TTC549 (cell line): ENCODE data around the gene IFT122.
"Not testable (repeated sequence)": the region's sequence is repeated elsewhere in the genome, so short reads cannot be mapped to it uniquely, and the experiment has no call there.

Experiments used
- FAIRE-seq: peaks from 2 replicates; lab custom pipeline; 2012; peaks lifted over from hg19 to GRCh38; lab: Jason Lieb, UNC

Gene IFT122

GRCh38 chr3:129474984-129475804 is 35.2 kb downstream of the IFT122 start:
- no peak for FAIRE-seq

DNA sequence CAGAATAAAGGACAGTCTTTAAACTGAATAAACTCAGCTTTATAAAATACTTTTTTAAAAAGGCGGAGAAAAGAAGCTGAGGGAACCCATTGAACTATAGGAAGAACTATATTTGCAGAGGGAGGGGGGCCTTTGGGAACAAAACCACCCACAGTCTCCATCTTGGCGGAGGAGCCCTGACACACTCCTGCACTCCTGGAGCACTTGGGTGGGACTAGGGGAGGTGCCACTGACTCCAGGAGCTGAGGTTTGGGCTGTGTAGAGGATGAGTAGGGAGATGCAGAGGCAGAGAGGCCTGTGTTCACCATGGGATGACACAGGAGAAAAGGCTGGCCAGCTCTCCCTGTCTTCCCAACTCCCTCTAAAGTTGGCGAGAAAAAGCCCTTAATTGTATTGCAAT is 35.8 kb downstream of the IFT122 start:
- FAIRE-seq, result no peak

DNA sequence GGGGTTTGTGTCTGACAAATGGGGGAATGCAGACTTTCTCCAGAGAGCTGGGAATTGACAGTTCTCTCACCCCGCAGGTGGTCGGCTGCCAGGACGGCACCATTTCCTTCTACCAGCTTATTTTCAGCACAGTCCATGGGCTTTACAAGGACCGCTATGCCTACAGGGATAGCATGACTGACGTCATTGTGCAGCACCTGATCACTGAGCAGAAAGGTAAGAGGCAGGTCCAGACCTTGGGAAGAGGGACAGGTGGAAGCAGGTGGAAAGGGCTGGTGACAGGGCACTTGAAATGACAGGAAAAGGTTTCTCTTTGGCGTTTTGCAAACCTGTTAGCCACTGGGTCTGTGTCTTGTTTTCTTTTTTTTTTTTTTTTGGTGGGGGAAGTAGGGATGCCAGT is 36.6 kb downstream of the IFT122 start:
- FAIRE-seq, result no peak

DNA sequence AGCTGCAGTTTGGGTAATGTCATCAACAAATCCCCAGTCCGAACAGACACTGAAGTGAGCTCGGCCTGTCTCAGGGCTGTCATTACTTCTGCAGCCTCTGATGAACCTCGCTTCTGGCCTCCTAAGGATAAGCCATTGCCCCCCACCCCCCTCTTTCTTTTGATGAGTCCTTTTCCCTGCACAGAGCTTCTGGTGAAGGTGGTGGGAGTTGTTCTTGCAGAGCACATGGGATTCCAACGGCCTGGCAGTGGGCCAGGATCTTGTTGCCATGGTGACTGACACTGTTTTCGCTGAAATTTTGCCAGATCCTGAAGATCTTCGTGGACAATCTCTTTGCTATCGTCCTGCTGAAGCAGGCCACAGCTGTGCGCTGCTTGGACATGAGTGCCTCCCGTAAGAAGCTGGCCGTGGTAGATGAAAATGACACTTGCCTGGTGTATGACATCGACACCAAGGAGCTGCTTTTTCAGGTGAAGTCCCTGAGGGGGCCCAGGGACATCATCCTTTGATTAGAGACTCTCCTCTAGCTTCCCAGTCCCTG is 41.3 kb downstream of the IFT122 start:
- not testable (repeated sequence) for FAIRE-seq

GRCh38 chr3:129481766-129482332 is 41.8 kb downstream of the IFT122 start:
- FAIRE-seq, result no peak

- FAIRE-seq, result no peak
Observed at GRCh38 chr3:129482721-129483120, 42.7 kb downstream of the IFT122 start.

GRCh38 chr3:129483870-129484269 is 43.8 kb downstream of the IFT122 start:
- FAIRE-seq, result no peak

- FAIRE-seq, result not testable (repeated sequence)
Observed at GRCh38 chr3:129485146-129485545, 45.1 kb downstream of the IFT122 start.

GRCh38 chr3:129485721-129486663 is 46.0 kb downstream of the IFT122 start:
- no peak for FAIRE-seq

DNA sequence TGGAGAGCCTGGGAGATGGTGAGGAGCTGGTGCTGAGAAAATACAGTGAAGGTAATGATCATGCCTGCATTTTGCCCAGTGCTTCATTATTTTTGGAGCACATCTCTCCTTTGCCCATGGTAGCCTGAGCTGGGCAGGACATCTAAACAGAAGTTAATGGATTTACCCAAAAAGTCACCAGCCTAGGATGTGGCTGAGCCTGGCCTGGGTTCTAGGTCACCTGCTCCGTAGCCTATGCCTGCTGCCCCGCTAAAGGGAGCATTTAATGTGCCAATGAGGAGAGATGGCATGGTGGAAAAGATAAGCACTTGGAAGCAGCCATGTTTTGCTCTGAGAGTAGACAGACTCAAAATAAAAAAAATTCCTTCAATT is 46.6 kb downstream of the IFT122 start:
- FAIRE-seq, result no peak

- FAIRE-seq, result no peak
Observed at GRCh38 chr3:129487183-129487867, 47.3 kb downstream of the IFT122 start.

- FAIRE-seq, result not testable (repeated sequence)
Observed at GRCh38 chr3:129487868-129488335, 47.9 kb downstream of the IFT122 start.

DNA sequence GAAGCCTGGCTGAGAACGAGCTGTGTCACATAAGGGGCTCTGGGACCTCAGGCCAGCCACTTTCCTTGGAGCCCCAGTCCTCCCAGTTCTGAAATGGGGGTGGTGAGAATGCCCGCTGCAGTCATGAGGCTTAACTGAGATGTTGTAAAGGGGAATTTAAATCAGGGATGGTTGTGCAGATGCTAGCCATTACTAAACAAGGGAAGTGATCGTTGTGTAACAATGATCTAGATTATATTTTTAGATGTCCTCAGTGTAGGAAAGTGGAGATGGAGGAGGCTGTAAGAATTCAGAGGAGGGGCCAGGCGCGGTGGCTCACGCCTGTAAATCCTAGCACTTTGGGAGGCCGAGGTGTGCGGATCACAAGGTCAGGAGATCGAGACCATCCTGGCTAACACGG is 49.2 kb downstream of the IFT122 start:
- FAIRE-seq, result not testable (repeated sequence)

DNA sequence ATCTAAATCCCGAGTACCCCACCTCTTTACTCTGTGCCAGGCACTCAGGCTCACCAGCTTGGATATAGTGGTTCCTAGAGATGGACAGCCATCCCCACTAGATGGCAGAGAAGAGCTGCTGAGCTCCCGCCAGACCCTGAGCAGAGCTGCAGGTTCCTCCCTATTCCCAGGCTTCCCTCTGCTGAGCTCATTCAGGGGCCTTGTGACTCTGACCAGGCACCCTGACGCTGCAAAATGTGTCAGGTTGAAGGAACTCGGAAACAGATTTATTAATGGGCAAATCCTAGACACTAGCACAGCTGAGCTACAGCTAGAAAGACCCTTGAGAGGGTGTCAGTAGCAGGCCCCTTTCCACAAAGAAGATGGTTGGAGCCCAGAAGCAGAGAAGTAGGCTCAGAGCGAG is 50.2 kb downstream of the IFT122 start:
- no peak for FAIRE-seq

DNA sequence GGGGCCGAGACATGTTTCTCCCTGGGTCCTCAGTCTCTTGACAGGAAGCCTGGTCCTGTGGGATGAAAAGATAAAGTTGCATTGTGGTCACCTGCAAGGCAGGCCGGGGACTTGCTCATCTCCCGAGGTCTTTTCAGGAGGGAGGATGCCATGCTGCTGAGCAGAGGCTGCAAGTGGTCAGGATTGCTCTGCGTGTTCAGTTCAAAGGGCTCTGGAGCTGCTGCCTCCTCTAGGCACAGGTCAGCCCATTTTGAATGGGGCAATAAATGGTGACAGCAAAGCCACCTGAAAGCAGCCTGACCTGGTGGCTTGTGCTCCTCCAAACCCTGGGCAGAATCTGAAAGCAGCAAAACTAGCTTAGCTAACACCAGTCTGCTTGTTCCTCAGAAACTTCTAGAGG is 51.1 kb downstream of the IFT122 start:
- not testable (repeated sequence) for FAIRE-seq

DNA sequence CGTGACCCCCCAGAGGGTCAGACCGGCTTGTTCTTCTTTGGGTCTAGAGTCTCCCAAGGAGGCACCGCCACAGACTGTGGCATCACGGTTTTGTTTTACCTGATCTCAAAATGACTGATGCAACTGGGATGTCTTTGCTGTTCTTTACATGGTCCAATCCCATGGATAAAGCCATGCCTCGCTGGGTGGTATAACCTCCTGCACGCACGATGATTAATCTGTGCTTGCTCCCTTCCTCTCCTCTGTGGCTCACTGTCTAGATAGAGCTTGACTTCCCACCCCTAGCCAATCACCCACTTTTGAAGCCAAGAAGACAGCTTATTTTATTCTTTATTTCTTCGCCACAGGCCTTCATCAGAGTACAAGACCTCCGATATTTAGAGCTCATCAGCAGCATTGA is 51.8 kb downstream of the IFT122 start:
- FAIRE-seq, result no peak

GRCh38 chr3:129492691-129493090 is 52.7 kb downstream of the IFT122 start:
- FAIRE-seq, result no peak

GRCh38 chr3:129493206-129493605 is 53.2 kb downstream of the IFT122 start:
- no peak for FAIRE-seq

DNA sequence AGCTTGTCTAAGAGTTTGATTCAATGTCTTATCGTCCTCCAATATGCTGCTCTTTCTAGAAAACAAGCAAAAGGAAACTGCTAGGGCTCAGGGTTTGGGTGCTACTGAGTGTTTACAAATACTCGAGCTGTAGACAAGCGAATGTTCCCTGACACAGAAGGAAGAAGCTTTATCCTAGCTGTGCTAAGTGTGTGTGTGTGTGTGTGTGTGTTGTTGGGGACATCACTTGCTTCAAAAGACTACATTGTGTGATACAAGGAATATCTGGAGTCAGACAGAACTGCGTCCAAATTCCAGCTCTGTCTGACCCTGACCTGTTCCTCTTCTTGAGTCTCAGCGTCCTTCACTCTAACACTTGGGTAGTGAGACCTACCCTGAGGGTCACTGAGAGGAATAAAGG is 54.5 kb downstream of the IFT122 start:
- FAIRE-seq, result not testable (repeated sequence)

DNA sequence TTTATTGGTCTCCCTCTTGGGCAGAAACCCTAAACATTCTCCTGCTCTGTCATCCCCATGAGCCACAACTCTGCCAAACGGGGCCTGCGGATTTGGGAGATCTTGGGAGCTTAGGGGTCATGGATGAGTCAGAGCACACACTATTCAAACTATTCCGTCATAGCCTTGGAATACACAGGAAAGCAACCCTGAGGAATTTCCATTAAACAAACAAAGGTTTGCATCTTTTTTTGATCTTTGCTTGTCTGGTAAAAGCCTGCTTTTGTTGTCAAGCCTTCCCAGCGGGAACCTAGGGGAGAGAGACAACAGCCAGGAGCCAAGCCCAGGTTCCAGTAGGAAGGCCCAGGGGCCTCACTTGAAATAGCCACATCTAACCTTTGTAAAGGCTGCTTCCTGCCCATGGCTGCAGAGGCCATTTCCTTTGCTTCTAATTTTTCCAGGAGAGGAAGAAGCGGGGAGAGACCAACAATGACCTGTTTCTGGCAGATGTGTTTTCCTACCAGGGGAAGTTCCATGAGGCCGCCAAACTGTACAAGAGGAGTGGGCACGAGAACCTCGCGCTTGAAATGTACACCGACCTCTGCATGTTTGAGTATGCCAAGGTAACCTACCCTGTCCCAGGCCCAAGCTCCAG is 55.1 kb downstream of the IFT122 start:
- FAIRE-seq, result not testable (repeated sequence)

- not testable (repeated sequence) for FAIRE-seq
Observed at GRCh38 chr3:129497876-129498275, 57.9 kb downstream of the IFT122 start.
